Measurements from ENCODE around the gene EFCAB12.

DNA sequence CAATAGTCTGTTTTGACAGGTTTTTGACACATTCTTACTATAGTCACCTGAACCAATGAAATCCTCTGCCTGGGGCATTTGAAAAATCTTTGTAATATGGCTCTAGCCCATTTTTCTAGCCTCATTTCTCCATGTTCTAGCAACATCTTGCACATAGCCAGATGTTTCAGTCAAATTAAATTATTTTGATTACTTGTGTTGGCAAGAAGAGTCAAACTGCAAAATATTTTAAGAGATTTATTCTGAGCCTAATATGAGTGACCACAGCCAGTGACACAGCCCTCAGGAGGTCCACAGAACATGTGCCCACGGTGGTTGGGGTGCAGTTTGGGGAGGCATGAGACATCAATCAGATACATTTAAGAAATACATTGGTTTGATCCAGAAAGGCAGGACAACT is 18.5 kb upstream of the EFCAB12 start:
- TF ChIP-seq, protein P1, sequence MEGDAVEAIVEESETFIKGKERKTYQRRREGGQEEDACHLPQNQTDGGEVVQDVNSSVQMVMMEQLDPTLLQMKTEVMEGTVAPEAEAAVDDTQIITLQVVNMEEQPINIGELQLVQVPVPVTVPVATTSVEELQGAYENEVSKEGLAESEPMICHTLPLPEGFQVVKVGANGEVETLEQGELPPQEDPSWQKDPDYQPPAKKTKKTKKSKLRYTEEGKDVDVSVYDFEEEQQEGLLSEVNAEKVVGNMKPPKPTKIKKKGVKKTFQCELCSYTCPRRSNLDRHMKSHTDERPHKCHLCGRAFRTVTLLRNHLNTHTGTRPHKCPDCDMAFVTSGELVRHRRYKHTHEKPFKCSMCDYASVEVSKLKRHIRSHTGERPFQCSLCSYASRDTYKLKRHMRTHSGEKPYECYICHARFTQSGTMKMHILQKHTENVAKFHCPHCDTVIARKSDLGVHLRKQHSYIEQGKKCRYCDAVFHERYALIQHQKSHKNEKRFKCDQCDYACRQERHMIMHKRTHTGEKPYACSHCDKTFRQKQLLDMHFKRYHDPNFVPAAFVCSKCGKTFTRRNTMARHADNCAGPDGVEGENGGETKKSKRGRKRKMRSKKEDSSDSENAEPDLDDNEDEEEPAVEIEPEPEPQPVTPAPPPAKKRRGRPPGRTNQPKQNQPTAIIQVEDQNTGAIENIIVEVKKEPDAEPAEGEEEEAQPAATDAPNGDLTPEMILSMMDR (IDR thresholded peaks at IDR 0.05; ENCODE audit: insufficient read depth, low read length) = no peak
- TF ChIP-seq POLR2AphosphoS5 (IDR thresholded peaks at IDR 0.05; ENCODE audit: low read depth) (no peak), GABPA (IDR thresholded peaks at IDR 0.05; ENCODE audit: low read depth) (no peak)
